PC-3 (cell line): ENCODE data around the gene ZMPSTE24. TPM values are rescaled to one million over a fixed set of nuclear protein-coding genes. Genes with fewer than 3 reads are reported as not detected.

Source experiments
- ATAC-seq: fragments of 200-7000 bp; cut with Tn5 transposase; 2 replicates; pipeline ENCODE4 v1.9.1; 2020; ENCODE audit warnings: mild to moderate bottlenecking, moderate library complexity
- BruUV-seq: library from RNA; stranded (reverse); fragments of 400-500 nt; replicated peaks from 2 replicates; lab custom pipeline; 2021; lab: Mats Ljungman, UMichigan
- CTCF ChIA-PET: fragments of 300-600 bp; sonication (Branson Sonifier 250); formaldehyde crosslinking; loops from one replicate; lab custom pipeline; 2022; ENCODE audit warnings: antibody characterized with exemption; lab: Charles Lee
- POLR2A ChIA-PET: fragments of 300-600 bp; sonication (Branson Sonifier 250); formaldehyde crosslinking; loops from one replicate; lab custom pipeline; 2022; ENCODE audit warnings: antibody characterized with exemption; ENCODE audit not compliant: unreplicated experiment; lab: Charles Lee
- DNase-seq: peaks from one replicate; pipeline ENCODE4 v3.0.0-alpha.2; 2015
- H2AFZ ChIP-seq: fragments of 300-600 bp; sonication (generic); 2 replicates; pipeline ENCODE4 v1.6.0; 2016; ENCODE audit warnings: antibody characterized with exemption, low read length
- H3F3A ChIP-seq: fragments of 300-600 bp; sonication (generic); one replicate; pipeline ENCODE4 v1.6.0; 2017; ENCODE audit warnings: antibody characterized with exemption, low read length, control low read depth, mild to moderate bottlenecking; ENCODE audit not compliant: unreplicated experiment
- H3K27ac ChIP-seq: fragments of 300-600 bp; sonication (generic); 2 replicates; pipeline ENCODE4 v1.5.1; 2016; ENCODE audit warnings: mild to moderate bottlenecking, low read length
- H3K27me3 ChIP-seq: fragments of 300-600 bp; sonication (generic); 2 replicates; pipeline ENCODE4 v1.6.1; 2016; ENCODE audit warnings: low read length, mixed read lengths
- H3K36me3 ChIP-seq: fragments of 300-600 bp; sonication (generic); 2 replicates; pipeline ENCODE4 v1.6.1; 2016; ENCODE audit warnings: low read depth, mixed run types, low read length, mixed read lengths
- H3K4me1 ChIP-seq: fragments of 300-600 bp; sonication (generic); 2 replicates; pipeline ENCODE4 v1.5.1; 2016; ENCODE audit warnings: low read length; ENCODE audit not compliant: insufficient read depth
- H3K4me2 ChIP-seq: fragments of 300-600 bp; sonication (generic); 2 replicates; pipeline ENCODE4 v1.6.0; 2016; ENCODE audit warnings: low read length
- H3K4me3 ChIP-seq: fragments of 300-600 bp; sonication (generic); 2 replicates; pipeline ENCODE4 v1.5.1; 2016; ENCODE audit warnings: mild to moderate bottlenecking, low read length, mixed read lengths
- H3K79me2 ChIP-seq: fragments of 300-600 bp; sonication (generic); 2 replicates; pipeline ENCODE4 v1.6.1; 2017; ENCODE audit warnings: low read length, mixed read lengths
- H3K9ac ChIP-seq: fragments of 300-600 bp; sonication (generic); 2 replicates; pipeline ENCODE4 v1.6.0; 2016; ENCODE audit warnings: mild to moderate bottlenecking, low read length
- H3K9me2 ChIP-seq: fragments of 300-600 bp; sonication (generic); replicated peaks from 2 replicates; pipeline ENCODE4 v1.6.1; 2016; ENCODE audit warnings: mixed run types, low read length, mixed read lengths
- H3K9me3 ChIP-seq: fragments of 300-600 bp; sonication (generic); 2 replicates; pipeline ENCODE4 v1.6.1; 2016; ENCODE audit warnings: low read length, mixed read lengths
- H4K20me1 ChIP-seq: fragments of 300-600 bp; sonication (generic); 2 replicates; pipeline ENCODE4 v1.6.1; 2016; ENCODE audit warnings: low read length, mixed read lengths
- EZH2 ChIP-seq: fragments of 300-600 bp; sonication (generic); IDR thresholded peaks from one replicate; pipeline ENCODE4 v1.6.1; 2017; ENCODE audit warnings: antibody characterized with exemption, mild to moderate bottlenecking, low read length; ENCODE audit not compliant: unreplicated experiment
- EZH2phosphoT487 ChIP-seq: fragments of 300-600 bp; sonication (generic); IDR thresholded peaks from 2 replicates; pipeline ENCODE4 v1.6.1; 2018; ENCODE audit warnings: mild to moderate bottlenecking, antibody characterized with exemption, low read length, borderline replicate concordance
- intact Hi-C: fragments of 100-400 bp; cut with micrococcal nuclease; formaldehyde crosslinking; loops from 2 replicates; pipeline ENCODE4 v1.9.0; 2023
- total RNA-seq: library from RNA; depleted of rRNA; stranded (reverse); fragments of >200 nt; gene quantifications from 2 replicates; pipeline ENCODE4 v1.2.3, GENCODE V29; 2014
- TF ChIP-seq, protein P1 (sequence below): fragments of 300-600 bp; sonication (generic); conservative IDR thresholded peaks from 2 replicates; pipeline ENCODE4 v1.5.1; 2017; ENCODE audit warnings: antibody characterized with exemption, low read depth, mild to moderate bottlenecking, low read length

The ZMPSTE24 gene
- total RNA-seq, 1 experiment from 2014 or later, result 76.1 TPM

DNA sequence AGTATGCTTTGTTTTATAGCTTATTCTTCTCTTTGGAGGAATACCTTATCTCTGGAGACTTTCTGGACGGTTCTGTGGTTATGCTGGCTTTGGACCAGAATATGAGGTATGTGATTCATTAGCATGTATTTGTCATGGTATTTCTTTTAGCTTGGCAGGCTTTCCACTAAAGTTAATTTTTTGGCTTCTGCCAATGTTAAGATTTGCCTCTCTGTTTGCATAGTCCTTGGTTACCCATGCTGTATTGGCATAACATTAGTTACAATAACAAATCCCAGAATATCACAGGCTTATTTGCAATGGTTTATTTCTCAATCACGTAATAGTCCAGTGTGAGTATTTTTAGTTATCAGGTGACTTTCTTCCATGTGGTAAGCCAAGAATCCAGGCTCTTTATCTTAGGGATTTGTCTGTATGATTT lies 9.7 kb downstream of the ZMPSTE24 start:
- Histone ChIP-seq H3K9ac (peak overlapping the region; percentile 39; the same call in 1 of the 2 replicates), H3K4me2 (0 out of 2 replicates have a peak overlapping the region, but pooled peaks have one; percentile 1), H3K9me3 (no peaks in the 10 kb centered on the region), H3F3A (no peaks in the 10 kb centered on the region), H3K27me3 (no peaks in the 10 kb centered on the region), H4K20me1 (no peaks in the 10 kb centered on the region), H3K4me1 (peaks cover 14% of the 10 kb centered on the region), H3K4me3 (no peak overlapping the region), H3K79me2 (peaks cover 30% of the 10 kb centered on the region), H3K36me3 (peaks cover 56% of the 10 kb centered on the region), H3K27ac (peak overlapping the region; percentile 81), H2AFZ (no peak overlapping the region), H3K9me2 (no peaks in the 10 kb centered on the region)
- TF ChIP-seq EZH2phosphoT487 (no peak), EZH2 (no peak)
- TF ChIP-seq, protein P1, sequence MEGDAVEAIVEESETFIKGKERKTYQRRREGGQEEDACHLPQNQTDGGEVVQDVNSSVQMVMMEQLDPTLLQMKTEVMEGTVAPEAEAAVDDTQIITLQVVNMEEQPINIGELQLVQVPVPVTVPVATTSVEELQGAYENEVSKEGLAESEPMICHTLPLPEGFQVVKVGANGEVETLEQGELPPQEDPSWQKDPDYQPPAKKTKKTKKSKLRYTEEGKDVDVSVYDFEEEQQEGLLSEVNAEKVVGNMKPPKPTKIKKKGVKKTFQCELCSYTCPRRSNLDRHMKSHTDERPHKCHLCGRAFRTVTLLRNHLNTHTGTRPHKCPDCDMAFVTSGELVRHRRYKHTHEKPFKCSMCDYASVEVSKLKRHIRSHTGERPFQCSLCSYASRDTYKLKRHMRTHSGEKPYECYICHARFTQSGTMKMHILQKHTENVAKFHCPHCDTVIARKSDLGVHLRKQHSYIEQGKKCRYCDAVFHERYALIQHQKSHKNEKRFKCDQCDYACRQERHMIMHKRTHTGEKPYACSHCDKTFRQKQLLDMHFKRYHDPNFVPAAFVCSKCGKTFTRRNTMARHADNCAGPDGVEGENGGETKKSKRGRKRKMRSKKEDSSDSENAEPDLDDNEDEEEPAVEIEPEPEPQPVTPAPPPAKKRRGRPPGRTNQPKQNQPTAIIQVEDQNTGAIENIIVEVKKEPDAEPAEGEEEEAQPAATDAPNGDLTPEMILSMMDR, result no peak
- BruUV-seq, result no TSS peak
- ChIA-PET POLR2A (interaction anchor here (0.6 to 1.0 kb wide), 3 partner anchors 26 to 837 kb away, joined by 3 to 7 read pairs (median 3); no protein-coding TSS in a partner anchor), CTCF (interaction anchor here (1.0 to 1.4 kb wide), 2 partner anchors 71 to 124 kb away, joined by 4 to 6 read pairs; no protein-coding TSS in a partner anchor)
- peak; percentile 83 for DNase-seq
- peak; percentile 89 for ATAC-seq
- intact Hi-C loops, result no loop called here

DNA sequence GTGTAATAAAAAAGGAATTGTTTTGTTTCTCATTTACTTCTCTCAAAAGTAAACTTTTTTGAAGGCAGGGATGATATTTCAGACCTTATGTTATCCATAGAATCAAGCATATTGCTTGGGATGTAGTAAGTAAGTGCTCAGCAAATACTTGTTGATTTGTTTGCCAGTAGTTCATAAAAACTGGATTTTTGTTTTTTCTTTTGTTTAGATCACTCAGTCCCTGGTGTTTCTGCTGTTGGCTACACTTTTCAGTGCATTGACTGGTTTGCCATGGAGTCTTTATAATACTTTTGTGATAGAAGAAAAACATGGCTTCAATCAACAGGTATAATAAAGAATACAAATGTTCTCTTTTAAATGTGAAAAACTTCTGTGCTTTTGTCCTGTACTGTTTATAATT lies 10.2 kb downstream of the ZMPSTE24 start:
- H3K9ac ChIP-seq, result peak overlapping the region; percentile 39
- no peak for DNase-seq
- no peak for TF ChIP-seq EZH2
- peaks cover 54% of the 10 kb centered on the region for H3K36me3 ChIP-seq
- ChIA-PET CTCF (interaction anchor here (1.0 to 1.4 kb wide), 2 partner anchors 70 to 124 kb away, joined by 4 to 6 read pairs; no protein-coding TSS in a partner anchor), POLR2A (interaction anchor here (1.0 kb wide), 1 partner anchor 26 kb away, joined by 7 read pairs; no protein-coding TSS in a partner anchor)
- H3K79me2 ChIP-seq, result peaks cover 26% of the 10 kb centered on the region
- no peaks in the 10 kb centered on the region for H3K9me3 ChIP-seq
- H3K4me1 ChIP-seq, result peaks cover 14% of the 10 kb centered on the region
- H2AFZ ChIP-seq, result no peak overlapping the region
- no peaks in the 10 kb centered on the region for H3F3A ChIP-seq
- H4K20me1 ChIP-seq, result no peaks in the 10 kb centered on the region
- H3K27me3 ChIP-seq, result no peaks in the 10 kb centered on the region
- H3K27ac ChIP-seq, result peak overlapping the region; percentile 81
- H3K4me2 ChIP-seq, result 0 out of 2 replicates have a peak overlapping the region, but pooled peaks have one; percentile 1
- no TSS peak for BruUV-seq
- intact Hi-C loops, result no loop called here
- no peak overlapping the region for H3K4me3 ChIP-seq
- ATAC-seq, result no peak
- no peaks in the 10 kb centered on the region for H3K9me2 ChIP-seq

DNA sequence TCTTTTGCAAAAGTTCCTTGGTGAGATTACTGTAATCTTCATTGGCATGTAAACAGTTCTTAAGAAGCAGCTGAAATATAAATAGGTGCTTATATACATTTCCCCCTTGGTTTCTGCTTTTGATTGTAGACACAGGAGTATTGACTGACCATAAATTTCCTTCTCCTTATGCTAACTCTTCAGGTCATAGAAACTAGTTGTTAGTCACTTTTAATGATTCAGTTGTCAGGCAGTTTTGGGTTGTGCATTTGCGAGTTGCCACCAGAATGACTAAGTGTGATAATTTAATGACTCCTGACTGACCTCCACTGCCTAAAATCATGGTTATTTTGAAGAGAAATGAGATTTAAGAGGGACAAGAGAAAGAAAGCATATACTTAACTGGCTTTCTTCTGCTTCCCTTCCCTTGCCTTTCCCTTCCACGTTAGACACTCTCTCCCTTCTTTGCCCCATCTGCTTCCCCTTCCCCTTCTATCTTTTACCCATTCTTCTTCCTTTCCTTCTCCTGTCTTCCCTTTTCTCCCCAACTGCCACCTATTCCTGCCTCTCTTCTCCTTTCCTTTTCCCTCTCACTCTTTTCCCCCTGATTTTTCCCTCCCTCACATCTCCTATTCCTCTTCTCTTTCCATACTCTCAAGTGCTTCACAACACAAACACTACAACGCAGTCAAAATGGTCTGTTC lies 12.3 kb downstream of the ZMPSTE24 start:
- no peak for TF ChIP-seq EZH2
- no peak for TF ChIP-seq EZH2phosphoT487
- TF ChIP-seq, protein P1, result no peak
- Histone ChIP-seq H2AFZ (no peak overlapping the region), H3K27ac (no peak overlapping the region), H3F3A (no peaks in the 10 kb centered on the region), H3K79me2 (peaks cover 10% of the 10 kb centered on the region), H3K9ac (no peak overlapping the region), H3K4me3 (no peak overlapping the region), H3K4me2 (no peak overlapping the region), H4K20me1 (no peaks in the 10 kb centered on the region), H3K9me3 (no peaks in the 10 kb centered on the region), H3K27me3 (no peaks in the 10 kb centered on the region), H3K36me3 (peaks cover 52% of the 10 kb centered on the region), H3K4me1 (peaks cover 14% of the 10 kb centered on the region), H3K9me2 (no peaks in the 10 kb centered on the region)
- BruUV-seq, result no TSS peak
- peak; percentile 24 for DNase-seq
- CTCF ChIA-PET, result no interaction called here
- ATAC-seq, result peak; percentile 30; the same call in 1 of the 2 replicates
- POLR2A ChIA-PET, result no interaction called here
- intact Hi-C loops, result no loop called here
